Lower lobe of right lung (tissue), 2 donors: Measurements from ENCODE around the gene KXD1. TPM values are rescaled to one million over a fixed set of nuclear protein-coding genes. Genes with fewer than 3 reads are reported as not detected.

Source experiments
- ATAC-seq, 2 donors: fragments of 200-7000 bp; cut with Tn5 transposase; one replicate each; pipeline ENCODE4 v1.9.1; 2020 to 2022; ENCODE audit warnings: mild to moderate bottlenecking in 2 of 2, moderate library complexity in 2 of 2
- DNase-seq: peaks from one replicate; pipeline ENCODE4 v3.0.0-alpha.2; 2020
- H3K27ac ChIP-seq: fragments of 200-600 bp; one replicate; pipeline ENCODE4 v1.8.0; 2022
- H3K27me3 ChIP-seq: fragments of 200-600 bp; one replicate; pipeline ENCODE4 v1.8.0; 2022; ENCODE audit warnings: low read depth
- H3K36me3 ChIP-seq: fragments of 200-600 bp; one replicate; pipeline ENCODE4 v1.8.0; 2022; ENCODE audit warnings: mild to moderate bottlenecking
- H3K4me1 ChIP-seq: fragments of 200-600 bp; one replicate; pipeline ENCODE4 v1.8.0; 2022
- H3K4me3 ChIP-seq: fragments of 200-600 bp; one replicate; pipeline ENCODE4 v1.8.0; 2022; ENCODE audit warnings: mild to moderate bottlenecking
- H3K9me3 ChIP-seq: fragments of 200-600 bp; one replicate; pipeline ENCODE4 v1.8.0; 2022
- intact Hi-C: fragments of 100-400 bp; cut with DNase I; formaldehyde crosslinking; loops from one replicate; pipeline ENCODE4 v1.11.0; 2022
- total RNA-seq: library from RNA; stranded (reverse); fragmentation: NEBNext Ultra II Directional; extraction: Animal tissue kit (Norgen Biotek cat#: 25700); gene quantifications from one replicate; pipeline ENCODE4 v1.2.1, GENCODE V29; 2021
- TF ChIP-seq, protein P1 (sequence below): fragments of 200-600 bp; IDR thresholded peaks from one replicate; pipeline ENCODE4 v1.8.0; 2022; ENCODE audit warnings: antibody characterized with exemption, mild to moderate bottlenecking
- donor health status: DM: no; HTN: yes; CAD: no; lungs with severe emphysema.

Gene KXD1
- total RNA-seq, 1 donor from 2014 or later: 71.9 TPM

DNA sequence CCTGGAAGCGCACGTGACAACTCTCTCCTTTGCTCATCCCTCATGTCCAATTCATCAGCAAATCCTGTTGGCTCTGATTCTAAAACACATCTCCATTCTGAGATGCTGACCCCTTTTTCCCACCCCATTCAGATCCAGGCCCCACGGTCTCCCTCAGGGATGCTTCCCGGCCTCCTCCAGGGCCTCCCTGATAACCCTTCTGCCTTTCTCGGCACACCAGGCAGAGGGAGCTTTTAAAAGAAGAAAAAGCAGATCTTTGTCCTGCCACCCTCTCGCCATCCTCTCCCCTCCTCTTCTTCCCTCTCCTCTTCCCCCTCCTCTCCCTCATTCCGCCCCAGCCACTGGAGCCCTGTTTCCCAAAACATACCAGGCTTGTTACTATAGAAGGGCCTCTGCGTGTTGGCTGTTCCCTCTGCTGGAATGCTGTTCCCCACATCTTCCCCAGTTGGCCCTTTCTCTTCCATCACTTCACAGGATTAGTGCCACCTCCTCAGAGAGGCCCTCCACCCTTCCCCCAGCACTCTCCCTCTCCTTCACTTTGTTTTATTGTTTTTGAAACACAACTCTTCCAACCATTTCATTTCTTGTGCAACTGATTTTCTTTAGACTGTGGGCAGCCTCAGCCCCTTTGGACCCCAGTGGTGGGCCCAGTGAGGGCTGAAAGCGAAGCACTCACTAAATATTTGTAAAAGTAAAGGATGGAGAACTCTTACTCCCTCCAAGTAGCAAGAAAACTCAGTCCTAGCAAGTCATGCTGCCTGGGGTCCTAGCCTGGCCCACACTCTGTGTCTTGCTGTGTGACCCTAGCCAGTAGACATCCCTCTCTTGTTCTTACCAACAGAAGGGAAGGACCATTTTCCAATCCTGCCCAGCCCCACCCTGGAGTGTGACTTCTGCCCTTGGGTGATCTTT is 51.4 kb downstream of the KXD1 start:
- Histone ChIP-seq H3K36me3 (no peaks in the 10 kb centered on the region), H3K27ac (no peak overlapping the region), H3K27me3 (peaks cover 95% of the 10 kb centered on the region), H3K4me3 (no peak overlapping the region), H3K9me3 (no peaks in the 10 kb centered on the region), H3K4me1 (peaks cover 52% of the 10 kb centered on the region)
- no peak for ATAC-seq
- intact Hi-C loops: no loop called here
- TF ChIP-seq, protein P1, sequence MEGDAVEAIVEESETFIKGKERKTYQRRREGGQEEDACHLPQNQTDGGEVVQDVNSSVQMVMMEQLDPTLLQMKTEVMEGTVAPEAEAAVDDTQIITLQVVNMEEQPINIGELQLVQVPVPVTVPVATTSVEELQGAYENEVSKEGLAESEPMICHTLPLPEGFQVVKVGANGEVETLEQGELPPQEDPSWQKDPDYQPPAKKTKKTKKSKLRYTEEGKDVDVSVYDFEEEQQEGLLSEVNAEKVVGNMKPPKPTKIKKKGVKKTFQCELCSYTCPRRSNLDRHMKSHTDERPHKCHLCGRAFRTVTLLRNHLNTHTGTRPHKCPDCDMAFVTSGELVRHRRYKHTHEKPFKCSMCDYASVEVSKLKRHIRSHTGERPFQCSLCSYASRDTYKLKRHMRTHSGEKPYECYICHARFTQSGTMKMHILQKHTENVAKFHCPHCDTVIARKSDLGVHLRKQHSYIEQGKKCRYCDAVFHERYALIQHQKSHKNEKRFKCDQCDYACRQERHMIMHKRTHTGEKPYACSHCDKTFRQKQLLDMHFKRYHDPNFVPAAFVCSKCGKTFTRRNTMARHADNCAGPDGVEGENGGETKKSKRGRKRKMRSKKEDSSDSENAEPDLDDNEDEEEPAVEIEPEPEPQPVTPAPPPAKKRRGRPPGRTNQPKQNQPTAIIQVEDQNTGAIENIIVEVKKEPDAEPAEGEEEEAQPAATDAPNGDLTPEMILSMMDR: no peak
- DNase-seq: no peak

DNA sequence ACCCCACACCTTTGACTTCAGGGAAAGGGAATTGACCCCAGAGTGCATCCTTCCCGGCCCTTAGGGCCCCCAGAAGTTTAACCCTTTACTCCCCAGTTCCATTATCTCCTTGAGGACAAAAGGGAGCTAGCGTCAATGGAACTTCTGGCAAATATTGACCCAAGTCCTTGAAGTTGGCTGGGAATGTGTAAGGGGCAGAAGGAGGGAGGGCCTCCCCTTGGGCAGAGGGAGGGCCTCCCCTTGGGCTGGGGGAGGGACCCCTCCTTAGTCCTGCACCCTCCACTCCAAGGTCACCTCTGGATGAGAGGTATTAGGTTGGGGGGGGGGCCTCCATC is 52.0 kb downstream of the KXD1 start:
- peaks cover 95% of the 10 kb centered on the region for H3K27me3 ChIP-seq
- intact Hi-C loops: no loop called here
- no peaks in the 10 kb centered on the region for H3K36me3 ChIP-seq
- H3K4me3 ChIP-seq: no peak overlapping the region
- no peak overlapping the region for H3K27ac ChIP-seq
- H3K4me1 ChIP-seq: peaks cover 51% of the 10 kb centered on the region
- ATAC-seq (peak; percentile 28 to 46), DNase-seq (no peak)
- TF ChIP-seq, protein P1: no peak
- H3K9me3 ChIP-seq: no peaks in the 10 kb centered on the region

GRCh38 chr19:18610245-18610555 is 52.5 kb downstream of the KXD1 start:
- intact Hi-C loops: no loop called here
- H3K9me3 ChIP-seq: no peaks in the 10 kb centered on the region
- DNase-seq (no peak), ATAC-seq (peak; percentile 11 to 47)
- H3K36me3 ChIP-seq: no peaks in the 10 kb centered on the region
- H3K4me3 ChIP-seq: no peak overlapping the region
- H3K27ac ChIP-seq: no peak overlapping the region
- H3K27me3 ChIP-seq: peaks cover 95% of the 10 kb centered on the region
- TF ChIP-seq, protein P1: no peak
- H3K4me1 ChIP-seq: peaks cover 51% of the 10 kb centered on the region

DNA sequence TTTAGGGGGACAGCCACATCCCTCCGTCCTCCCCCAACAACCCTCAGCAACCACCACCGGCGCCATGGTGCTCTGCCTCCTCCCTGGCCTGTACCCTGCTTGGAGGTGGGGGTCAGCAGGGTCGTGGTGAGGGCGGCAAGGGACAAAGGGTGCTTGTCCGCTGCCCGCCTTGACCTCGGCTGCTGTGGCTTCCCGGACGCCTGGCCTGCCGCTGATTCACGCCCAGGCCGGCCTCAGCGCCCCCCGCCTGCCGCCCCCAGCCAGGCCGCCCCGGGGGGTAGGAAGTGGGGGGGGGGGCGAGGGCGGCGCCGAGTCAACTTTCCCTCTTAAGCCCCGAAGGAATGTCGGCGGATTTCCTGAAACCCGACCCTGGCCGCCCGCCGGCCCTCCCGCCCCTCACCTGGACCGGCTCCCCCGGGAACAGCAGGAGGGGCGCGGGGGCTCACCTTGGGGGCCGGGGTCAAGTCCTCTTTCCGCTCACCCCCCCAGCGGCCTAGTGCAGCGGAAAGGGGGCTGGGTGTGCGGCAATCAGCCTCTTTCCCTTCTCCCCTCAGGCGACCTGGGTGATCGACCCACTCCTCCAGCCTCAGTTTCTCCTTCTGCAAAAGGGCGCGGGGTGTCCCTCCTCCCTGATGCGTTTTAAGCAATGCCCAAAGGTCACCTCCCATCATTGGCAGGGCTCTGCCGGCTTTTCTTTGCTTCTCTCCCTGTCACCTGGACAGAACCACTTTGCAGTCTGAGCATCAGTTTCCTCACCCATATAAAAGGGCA is 53.1 kb downstream of the KXD1 start:
- peak; percentile 8 to 22 for ATAC-seq
- DNase-seq: no peak
- TF ChIP-seq, protein P1: no peak
- no peaks in the 10 kb centered on the region for H3K9me3 ChIP-seq
- H3K27ac ChIP-seq: no peak overlapping the region
- H3K4me1 ChIP-seq: peaks cover 51% of the 10 kb centered on the region
- peaks cover 95% of the 10 kb centered on the region for H3K27me3 ChIP-seq
- H3K4me3 ChIP-seq: no peak overlapping the region
- H3K36me3 ChIP-seq: no peaks in the 10 kb centered on the region
- intact Hi-C loops: no loop called here

DNA sequence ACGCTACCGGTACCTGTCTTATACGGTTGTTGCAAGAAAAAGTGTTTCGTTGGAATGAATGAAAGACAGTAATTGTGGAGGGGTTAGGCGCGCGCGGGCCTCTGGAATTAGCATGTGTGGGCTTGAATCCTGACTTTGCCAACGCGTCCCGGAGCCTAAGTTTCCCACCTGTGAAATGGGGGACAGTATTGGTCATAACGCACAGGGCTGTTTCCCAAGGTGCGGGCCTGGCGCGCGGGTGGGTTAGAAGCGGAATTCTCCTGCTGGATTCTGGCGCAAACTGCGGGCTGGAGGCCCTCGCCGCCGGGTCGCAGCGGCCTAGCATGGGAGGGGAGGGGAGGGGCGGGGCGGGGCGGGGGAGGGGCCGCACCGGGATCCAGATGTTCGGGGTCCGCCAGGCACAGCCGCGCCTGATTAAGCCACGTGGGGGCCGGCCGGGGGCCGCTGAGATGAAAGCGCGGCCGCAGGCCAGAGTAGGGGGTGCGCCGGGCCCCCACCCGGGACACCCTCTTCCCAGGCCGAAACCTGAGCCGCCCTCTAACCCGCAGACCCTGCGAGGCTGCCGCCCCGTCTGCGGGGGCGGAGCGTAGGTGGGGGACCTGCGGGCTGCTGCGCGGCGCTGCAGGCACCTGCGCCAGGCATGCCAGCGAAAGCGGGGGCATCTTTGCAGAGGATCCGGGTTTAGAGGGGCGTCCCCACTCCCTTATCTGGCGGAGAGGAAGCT is 53.8 kb downstream of the KXD1 start:
- H3K36me3 ChIP-seq: no peaks in the 10 kb centered on the region
- peaks cover 51% of the 10 kb centered on the region for H3K4me1 ChIP-seq
- intact Hi-C loops: no loop called here
- H3K9me3 ChIP-seq: no peaks in the 10 kb centered on the region
- no peak overlapping the region for H3K27ac ChIP-seq
- no peak for DNase-seq
- H3K4me3 ChIP-seq: peak overlapping the region; percentile 13
- peaks cover 89% of the 10 kb centered on the region for H3K27me3 ChIP-seq
- no peak for ATAC-seq
- TF ChIP-seq, protein P1: no peak
